PC-3 (cell line): Measurements from ENCODE around the gene CYP4F22. TPM values are rescaled to one million over a fixed set of nuclear protein-coding genes. Genes with fewer than 3 reads are reported as not detected.

Source experiments
- ATAC-seq: fragments of 200-7000 bp; cut with Tn5 transposase; 2 replicates; pipeline ENCODE4 v1.9.1; 2020; ENCODE audit warnings: mild to moderate bottlenecking, moderate library complexity
- BruUV-seq: library from RNA; stranded (reverse); fragments of 400-500 nt; replicated peaks from 2 replicates; lab custom pipeline; 2021; lab: Mats Ljungman, UMichigan
- CTCF ChIA-PET: fragments of 300-600 bp; sonication (Branson Sonifier 250); formaldehyde crosslinking; loops from one replicate; lab custom pipeline; 2022; ENCODE audit warnings: antibody characterized with exemption; lab: Charles Lee
- POLR2A ChIA-PET: fragments of 300-600 bp; sonication (Branson Sonifier 250); formaldehyde crosslinking; loops from one replicate; lab custom pipeline; 2022; ENCODE audit warnings: antibody characterized with exemption; ENCODE audit not compliant: unreplicated experiment; lab: Charles Lee
- DNase-seq: peaks from one replicate; pipeline ENCODE4 v3.0.0-alpha.2; 2015
- H2AFZ ChIP-seq: fragments of 300-600 bp; sonication (generic); 2 replicates; pipeline ENCODE4 v1.6.0; 2016; ENCODE audit warnings: antibody characterized with exemption, low read length
- H3F3A ChIP-seq: fragments of 300-600 bp; sonication (generic); one replicate; pipeline ENCODE4 v1.6.0; 2017; ENCODE audit warnings: antibody characterized with exemption, low read length, control low read depth, mild to moderate bottlenecking; ENCODE audit not compliant: unreplicated experiment
- H3K27ac ChIP-seq: fragments of 300-600 bp; sonication (generic); 2 replicates; pipeline ENCODE4 v1.5.1; 2016; ENCODE audit warnings: mild to moderate bottlenecking, low read length
- H3K27me3 ChIP-seq: fragments of 300-600 bp; sonication (generic); 2 replicates; pipeline ENCODE4 v1.6.1; 2016; ENCODE audit warnings: low read length, mixed read lengths
- H3K36me3 ChIP-seq: fragments of 300-600 bp; sonication (generic); 2 replicates; pipeline ENCODE4 v1.6.1; 2016; ENCODE audit warnings: low read depth, mixed run types, low read length, mixed read lengths
- H3K4me1 ChIP-seq: fragments of 300-600 bp; sonication (generic); 2 replicates; pipeline ENCODE4 v1.5.1; 2016; ENCODE audit warnings: low read length; ENCODE audit not compliant: insufficient read depth
- H3K4me2 ChIP-seq: fragments of 300-600 bp; sonication (generic); 2 replicates; pipeline ENCODE4 v1.6.0; 2016; ENCODE audit warnings: low read length
- H3K4me3 ChIP-seq: fragments of 300-600 bp; sonication (generic); 2 replicates; pipeline ENCODE4 v1.5.1; 2016; ENCODE audit warnings: mild to moderate bottlenecking, low read length, mixed read lengths
- H3K79me2 ChIP-seq: fragments of 300-600 bp; sonication (generic); 2 replicates; pipeline ENCODE4 v1.6.1; 2017; ENCODE audit warnings: low read length, mixed read lengths
- H3K9ac ChIP-seq: fragments of 300-600 bp; sonication (generic); 2 replicates; pipeline ENCODE4 v1.6.0; 2016; ENCODE audit warnings: mild to moderate bottlenecking, low read length
- H3K9me2 ChIP-seq: fragments of 300-600 bp; sonication (generic); replicated peaks from 2 replicates; pipeline ENCODE4 v1.6.1; 2016; ENCODE audit warnings: mixed run types, low read length, mixed read lengths
- H3K9me3 ChIP-seq: fragments of 300-600 bp; sonication (generic); 2 replicates; pipeline ENCODE4 v1.6.1; 2016; ENCODE audit warnings: low read length, mixed read lengths
- H4K20me1 ChIP-seq: fragments of 300-600 bp; sonication (generic); 2 replicates; pipeline ENCODE4 v1.6.1; 2016; ENCODE audit warnings: low read length, mixed read lengths
- CTCF ChIP-seq: fragments of 300-600 bp; sonication (generic); conservative IDR thresholded peaks from 2 replicates; pipeline ENCODE4 v1.5.1; 2017; ENCODE audit warnings: antibody characterized with exemption, low read depth, mild to moderate bottlenecking, low read length
- EZH2 ChIP-seq: fragments of 300-600 bp; sonication (generic); IDR thresholded peaks from one replicate; pipeline ENCODE4 v1.6.1; 2017; ENCODE audit warnings: antibody characterized with exemption, mild to moderate bottlenecking, low read length; ENCODE audit not compliant: unreplicated experiment
- EZH2phosphoT487 ChIP-seq: fragments of 300-600 bp; sonication (generic); IDR thresholded peaks from 2 replicates; pipeline ENCODE4 v1.6.1; 2018; ENCODE audit warnings: mild to moderate bottlenecking, antibody characterized with exemption, low read length, borderline replicate concordance
- intact Hi-C: fragments of 100-400 bp; cut with micrococcal nuclease; formaldehyde crosslinking; loops from 2 replicates; pipeline ENCODE4 v1.9.0; 2023
- total RNA-seq: library from RNA; depleted of rRNA; stranded (reverse); fragments of >200 nt; gene quantifications from 2 replicates; pipeline ENCODE4 v1.2.3, GENCODE V29; 2014

The CYP4F22 gene
- total RNA-seq, 1 experiment from 2014 or later, result 0.07 TPM

GRCh38 chr19:15498156-15498858 lies 10.0 kb upstream of the CYP4F22 start:
- H3K9me3 ChIP-seq, result no peaks in the 10 kb centered on the region
- H3K79me2 ChIP-seq, result no peaks in the 10 kb centered on the region
- TF ChIP-seq EZH2phosphoT487 (no peak), EZH2 (no peak), CTCF (no peak)
- no TSS peak for BruUV-seq
- ChIA-PET CTCF (no interaction called here), POLR2A (no interaction called here)
- H3K27me3 ChIP-seq, result no peaks in the 10 kb centered on the region
- intact Hi-C loops, result no loop called here
- no peak overlapping the region for H3K4me2 ChIP-seq
- H3F3A ChIP-seq, result no peaks in the 10 kb centered on the region
- no peak overlapping the region for H2AFZ ChIP-seq
- H3K4me3 ChIP-seq, result no peak overlapping the region
- H3K9me2 ChIP-seq, result no peaks in the 10 kb centered on the region
- no peak overlapping the region for H3K27ac ChIP-seq
- DNase-seq (no peak), ATAC-seq (no peak)
- no peaks in the 10 kb centered on the region for H3K4me1 ChIP-seq
- no peaks in the 10 kb centered on the region for H4K20me1 ChIP-seq
- H3K36me3 ChIP-seq, result no peaks in the 10 kb centered on the region
- H3K9ac ChIP-seq, result no peak overlapping the region

GRCh38 chr19:15498910-15499309 lies 9.4 kb upstream of the CYP4F22 start:
- H4K20me1 ChIP-seq, result no peaks in the 10 kb centered on the region
- intact Hi-C loops, result no loop called here
- H3K4me1 ChIP-seq, result no peaks in the 10 kb centered on the region
- no peak overlapping the region for H3K4me2 ChIP-seq
- BruUV-seq, result no TSS peak
- ATAC-seq (no peak), DNase-seq (no peak)
- POLR2A ChIA-PET, result no interaction called here
- TF ChIP-seq EZH2phosphoT487 (no peak), EZH2 (no peak), CTCF (no peak)
- H3K4me3 ChIP-seq, result no peak overlapping the region
- no peak overlapping the region for H3K27ac ChIP-seq
- H3K79me2 ChIP-seq, result no peaks in the 10 kb centered on the region
- no peaks in the 10 kb centered on the region for H3K9me2 ChIP-seq
- H3K27me3 ChIP-seq, result no peaks in the 10 kb centered on the region
- no peak overlapping the region for H3K9ac ChIP-seq
- H3F3A ChIP-seq, result no peaks in the 10 kb centered on the region
- no peaks in the 10 kb centered on the region for H3K9me3 ChIP-seq
- no peaks in the 10 kb centered on the region for H3K36me3 ChIP-seq
- CTCF ChIA-PET, result no interaction called here
- H2AFZ ChIP-seq, result no peak overlapping the region

GRCh38 chr19:15501596-15501995 lies 6.7 kb upstream of the CYP4F22 start:
- no peak overlapping the region for H3K27ac ChIP-seq
- H3K9me3 ChIP-seq, result no peaks in the 10 kb centered on the region
- no peak overlapping the region for H3K9ac ChIP-seq
- H3F3A ChIP-seq, result no peaks in the 10 kb centered on the region
- H3K79me2 ChIP-seq, result no peaks in the 10 kb centered on the region
- H3K4me1 ChIP-seq, result no peaks in the 10 kb centered on the region
- H2AFZ ChIP-seq, result no peak overlapping the region
- CTCF ChIA-PET, result no interaction called here
- no TSS peak for BruUV-seq
- H3K4me2 ChIP-seq, result no peak overlapping the region
- no peak for TF ChIP-seq EZH2phosphoT487
- no peak for TF ChIP-seq CTCF
- no peak for TF ChIP-seq EZH2
- no peaks in the 10 kb centered on the region for H3K9me2 ChIP-seq
- H3K27me3 ChIP-seq, result no peaks in the 10 kb centered on the region
- no peak for ATAC-seq
- intact Hi-C loops, result no loop called here
- POLR2A ChIA-PET, result no interaction called here
- no peak for DNase-seq
- no peaks in the 10 kb centered on the region for H3K36me3 ChIP-seq
- no peak overlapping the region for H3K4me3 ChIP-seq
- no peaks in the 10 kb centered on the region for H4K20me1 ChIP-seq
